Mucosa of descending colon (tissue), 3 donors: ENCODE results near the gene FGF12. TPM values are rescaled to one million over a fixed set of nuclear protein-coding genes. Genes with fewer than 3 reads are reported as not detected.

ENCODE experiments used
- ATAC-seq: fragments of 200-7000 bp; cut with Tn5 transposase; one replicate; pipeline ENCODE4 v1.9.1; 2020; ENCODE audit warnings: mild to moderate bottlenecking, moderate library complexity
- DNase-seq, 3 donors: peaks; one replicate each; pipeline ENCODE4 v3.0.0-alpha.2; 2020
- H3K36me3 ChIP-seq: fragments of 200-600 bp; one replicate; pipeline ENCODE4 v1.8.0; 2021; ENCODE audit warnings: low read depth, mild to moderate bottlenecking
- H3K4me1 ChIP-seq: fragments of 200-600 bp; one replicate; pipeline ENCODE4 v1.8.0; 2021; ENCODE audit warnings: low read depth, mild to moderate bottlenecking
- H3K4me3 ChIP-seq: fragments of 200-600 bp; one replicate; pipeline ENCODE4 v1.8.0; 2021; ENCODE audit warnings: mild to moderate bottlenecking
- H3K9me3 ChIP-seq: fragments of 200-600 bp; one replicate; pipeline ENCODE4 v1.8.0; 2021; ENCODE audit warnings: mild to moderate bottlenecking
- CTCF ChIP-seq: fragments of 200-600 bp; IDR thresholded peaks from one replicate; pipeline ENCODE4 v1.8.0; 2022; ENCODE audit warnings: antibody characterized with exemption, mild to moderate bottlenecking
- intact Hi-C, 2 donors: fragments of 100-400 bp; cut with DNase I in 1 of 2; cut with micrococcal nuclease in 1 of 2; formaldehyde crosslinking; loops; one replicate each; pipeline versions ENCODE4 v1.11.0 to v1.11.1; 2022; cut with DNase I, micrococcal nuclease
- total RNA-seq, 3 donors: library from RNA; stranded (reverse); fragmentation: NEBNext Ultra II Directional in 2 of 3; extraction: Animal tissue kit (Norgen Biotek cat#: 25700) in 2 of 3; gene quantifications; one replicate each; pipeline versions ENCODE4 v1.2.1 to v1.2.4, GENCODE V29; 2021 to 2023
- donor health status: DM: no; HTN: no; CAD: no; lungs with moderate emphysema.
- donor health status: DM: no; HTN: no; CAD: no.
- donor health status: DM: no; HTN: yes; CAD: no.

The FGF12 gene
- total RNA-seq, 3 donors from 2014 or later, result 0.35 to 3.3 (median 0.58) TPM

- intact Hi-C loops, result no loop called here
- H3K36me3 ChIP-seq, result no peaks in the 10 kb centered on the region
- H3K4me1 ChIP-seq, result no peaks in the 10 kb centered on the region
- DNase-seq (no peak), ATAC-seq (no peak)
- H3K4me3 ChIP-seq, result no peak overlapping the region
- TF ChIP-seq CTCF, result no peak
- H3K9me3 ChIP-seq, result no peaks in the 10 kb centered on the region
Measured at GRCh38 chr3:192422321-192422996, 304.9 kb downstream of the FGF12 start.

GRCh38 chr3:192419312-192419711, 308.0 kb downstream of the FGF12 start:
- DNase-seq, result no peak
- Histone ChIP-seq H3K4me1 (no peaks in the 10 kb centered on the region), H3K9me3 (no peaks in the 10 kb centered on the region), H3K4me3 (no peak overlapping the region), H3K36me3 (no peaks in the 10 kb centered on the region)
- TF ChIP-seq CTCF, result no peak
- intact Hi-C loops, result no loop called here
- ATAC-seq, result no peak

- Histone ChIP-seq H3K36me3 (no peaks in the 10 kb centered on the region), H3K9me3 (no peaks in the 10 kb centered on the region), H3K4me3 (no peak overlapping the region), H3K4me1 (no peaks in the 10 kb centered on the region)
- DNase-seq (no peak), ATAC-seq (no peak)
- intact Hi-C loops, result no loop called here
- TF ChIP-seq CTCF, result no peak
Measured at GRCh38 chr3:192417559-192418055, 309.7 kb downstream of the FGF12 start.

GRCh38 chr3:192417017-192417416, 310.3 kb downstream of the FGF12 start:
- DNase-seq (no peak), ATAC-seq (no peak)
- intact Hi-C loops, result no loop called here
- no peak for TF ChIP-seq CTCF
- no peaks in the 10 kb centered on the region for H3K4me1 ChIP-seq
- no peaks in the 10 kb centered on the region for H3K36me3 ChIP-seq
- H3K9me3 ChIP-seq, result no peaks in the 10 kb centered on the region
- no peak overlapping the region for H3K4me3 ChIP-seq

GRCh38 chr3:192413461-192413860, 313.9 kb downstream of the FGF12 start:
- DNase-seq (no peak), ATAC-seq (no peak)
- TF ChIP-seq CTCF, result no peak
- intact Hi-C loops, result no loop called here
- Histone ChIP-seq H3K4me1 (peaks cover 2% of the 10 kb centered on the region), H3K4me3 (no peak overlapping the region), H3K36me3 (no peaks in the 10 kb centered on the region), H3K9me3 (no peaks in the 10 kb centered on the region)

- DNase-seq, result no peak
- no peaks in the 10 kb centered on the region for H3K9me3 ChIP-seq
- H3K36me3 ChIP-seq, result no peaks in the 10 kb centered on the region
- no peak for ATAC-seq
- H3K4me1 ChIP-seq, result peaks cover 2% of the 10 kb centered on the region
- TF ChIP-seq CTCF, result no peak
- no peak overlapping the region for H3K4me3 ChIP-seq
- intact Hi-C loops, result no loop called here
Measured at GRCh38 chr3:192410684-192410960, 316.7 kb downstream of the FGF12 start.
